ENCODE data around the gene CD3G. TPM values are rescaled to one million over a fixed set of nuclear protein-coding genes. Genes with fewer than 3 reads are reported as not detected.

The CD3G gene
- total RNA-seq (under 1 TPM in 6 of 7 donors, not detected in 1; 0.15 to 0.89 (median 0.40) TPM), polyA plus RNA-seq (1 to 10 TPM in 1 of 2 donors, under 1 TPM in 1; 0.17 to 1.4 TPM)
- long read RNA-seq, donor 1 = 0 reads
- long read RNA-seq, donor 2 = 0 reads
- long read RNA-seq, donor 3 = 0 reads

GRCh38 chr11:118343981-118344515 is at the start of gene CD3G:
TSS of gene CD3G (plus strand) at chr11:118344344. CDS start at chr11:118344424, 80 bp downstream.
- DNase-seq = no peak
- Histone ChIP-seq H3K9me3 (no peaks in the 10 kb centered on the region), H3K27me3 (no peaks in the 10 kb centered on the region), H3K27ac (no peak within 1 kb of the TSS), H3K4me3 (no peak within 1 kb of the TSS), H3K36me3 (no peaks in the 10 kb centered on the region), H3K4me1 (ENCODE audit: insufficient read depth) (no peaks in the 10 kb centered on the region)
- TF ChIP-seq CTCF (IDR thresholded peaks at IDR 0.05) = no peak
- no peak for TF ChIP-seq EP300 (IDR thresholded peaks at IDR 0.05)
- TF ChIP-seq POLR2A (IDR thresholded peaks at IDR 0.05) = no peak
- intact Hi-C loops (cut with DNase I) = no loop called here
- WGBS, 3 donors = 56 to 68% (median 60%) methylated on average over 6 of the region's 6 CpGs

DNA sequence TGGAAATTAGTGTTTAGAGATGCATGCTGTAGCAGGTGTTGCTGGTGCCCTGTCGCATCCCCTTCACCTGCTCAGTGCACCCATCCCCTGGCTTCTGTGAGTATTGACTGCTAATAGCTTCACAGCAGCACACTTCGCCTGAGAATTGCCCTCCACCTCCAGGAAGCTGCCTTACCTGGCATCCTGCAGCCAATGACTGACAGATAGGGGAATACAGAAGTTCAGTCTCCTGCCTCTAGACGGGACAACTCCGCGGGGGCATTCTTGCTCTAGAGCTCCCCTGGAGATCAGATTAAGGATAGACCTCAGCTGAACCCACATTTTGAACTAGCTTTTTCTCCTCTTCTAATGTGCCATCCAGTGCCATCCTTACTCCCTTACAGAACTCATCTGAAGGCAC is 48.9 kb upstream of the CD3G start:
- TF ChIP-seq EP300 (IDR thresholded peaks at IDR 0.05) (no peak), CTCF (IDR thresholded peaks at IDR 0.05) (no peak), POLR2A (IDR thresholded peaks at IDR 0.05) (no peak)
- Histone ChIP-seq H3K27ac (no peak overlapping the region), H3K4me1 (ENCODE audit: insufficient read depth) (no peaks in the 10 kb centered on the region), H3K27me3 (no peaks in the 10 kb centered on the region), H3K9me3 (no peaks in the 10 kb centered on the region), H3K4me3 (no peak overlapping the region), H3K36me3 (no peaks in the 10 kb centered on the region)
- intact Hi-C loops (cut with DNase I) = no loop called here
- no peak for DNase-seq
- 62 to 63% (median 63%) methylated on average over 5 of the region's 5 CpGs for WGBS, 3 donors

DNA sequence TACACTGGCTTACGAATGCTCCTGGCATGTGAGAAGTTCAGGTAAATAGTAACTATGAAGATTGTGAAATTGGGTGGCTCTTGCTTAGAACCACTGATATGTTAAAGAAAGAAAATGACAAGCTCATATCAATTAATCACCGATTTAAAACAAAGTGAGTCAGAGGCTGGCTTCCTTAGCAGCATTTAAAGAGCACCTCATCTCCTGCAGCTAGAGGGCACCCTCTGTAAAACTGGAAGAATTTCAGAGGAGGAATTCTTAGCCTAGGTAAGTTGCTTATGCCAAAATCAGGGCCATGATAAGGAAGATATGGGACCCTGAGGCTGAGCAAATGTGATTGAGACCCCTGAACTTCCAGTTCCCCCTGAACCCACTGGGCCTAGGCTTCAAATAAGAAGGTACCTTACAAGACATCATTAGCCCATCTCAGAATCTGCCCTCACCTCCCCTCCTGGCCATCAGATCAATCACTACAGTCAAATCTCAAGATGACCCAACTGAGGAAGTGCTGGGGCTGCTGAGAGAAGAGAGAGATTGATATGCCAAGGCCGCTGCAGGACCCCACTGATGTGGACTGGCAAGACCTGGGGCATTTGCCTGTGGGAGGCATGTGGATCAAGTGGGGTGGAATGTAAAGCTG is 48.2 kb upstream of the CD3G start:
- H3K9me3 ChIP-seq = no peaks in the 10 kb centered on the region
- TF ChIP-seq CTCF (IDR thresholded peaks at IDR 0.05) (no peak), POLR2A (IDR thresholded peaks at IDR 0.05) (no peak), EP300 (IDR thresholded peaks at IDR 0.05) (no peak)
- DNase-seq = no peak
- intact Hi-C loops (cut with DNase I) = no loop called here
- H3K4me3 ChIP-seq = no peak overlapping the region
- no peaks in the 10 kb centered on the region for H3K36me3 ChIP-seq
- H3K4me1 ChIP-seq (ENCODE audit: insufficient read depth) = no peaks in the 10 kb centered on the region
- no peak overlapping the region for H3K27ac ChIP-seq
- no peaks in the 10 kb centered on the region for H3K27me3 ChIP-seq
- WGBS, 3 donors = 58 to 69% (median 61%) methylated on average over 3 of the region's 3 CpGs

DNA sequence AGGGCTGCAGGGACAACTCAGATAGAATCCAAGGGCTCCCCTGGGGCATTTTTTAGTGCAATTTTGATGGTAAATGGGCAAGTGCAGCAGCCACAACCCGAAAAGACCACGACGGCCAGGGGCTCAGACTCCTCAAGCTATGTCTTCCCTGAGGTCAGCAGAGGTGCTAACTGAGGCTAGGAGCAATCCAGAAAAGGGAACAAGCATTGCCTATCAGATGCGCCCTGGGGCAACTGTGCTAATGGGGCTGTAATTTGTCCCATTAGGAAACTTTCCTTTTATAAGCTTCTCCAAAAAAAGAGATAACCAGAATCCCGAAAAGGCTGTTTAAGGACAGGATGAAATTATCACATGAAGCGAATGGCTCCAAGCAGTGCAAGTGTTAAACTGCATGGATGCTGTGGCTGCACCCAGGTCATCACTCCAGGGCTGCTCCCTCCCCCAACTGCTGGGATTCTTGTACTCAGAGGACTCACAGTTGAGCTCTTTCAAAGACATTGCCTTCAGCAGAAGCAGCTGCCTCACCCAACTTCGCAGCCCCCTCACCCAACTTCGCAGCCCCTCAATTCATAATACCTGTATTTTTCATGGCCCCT is 42.4 kb upstream of the CD3G start:
- 61 to 66% (median 61%) methylated on average over 8 of the region's 8 CpGs for WGBS, 3 donors
- no peak for DNase-seq
- H3K4me1 ChIP-seq (ENCODE audit: insufficient read depth) = no peaks in the 10 kb centered on the region
- H3K27me3 ChIP-seq = no peaks in the 10 kb centered on the region
- TF ChIP-seq CTCF (IDR thresholded peaks at IDR 0.05) (no peak), EP300 (IDR thresholded peaks at IDR 0.05) (no peak), POLR2A (IDR thresholded peaks at IDR 0.05) (no peak)
- H3K9me3 ChIP-seq = no peaks in the 10 kb centered on the region
- H3K4me3 ChIP-seq = no peak overlapping the region
- intact Hi-C loops (cut with DNase I) = no loop called here
- no peaks in the 10 kb centered on the region for H3K36me3 ChIP-seq
- no peak overlapping the region for H3K27ac ChIP-seq

All from ovary (tissue), 10 donors.